HG03095 (cell line): ENCODE data around the gene EVX2.

ENCODE experiments used
- ATAC-seq: cut with Tn5 transposase; IDR thresholded peaks from one replicate; pipeline ENCODE4 v1.9.1; 2021; ENCODE audit warnings: moderate library complexity; ENCODE audit not compliant: unreplicated experiment

The EVX2 gene

DNA sequence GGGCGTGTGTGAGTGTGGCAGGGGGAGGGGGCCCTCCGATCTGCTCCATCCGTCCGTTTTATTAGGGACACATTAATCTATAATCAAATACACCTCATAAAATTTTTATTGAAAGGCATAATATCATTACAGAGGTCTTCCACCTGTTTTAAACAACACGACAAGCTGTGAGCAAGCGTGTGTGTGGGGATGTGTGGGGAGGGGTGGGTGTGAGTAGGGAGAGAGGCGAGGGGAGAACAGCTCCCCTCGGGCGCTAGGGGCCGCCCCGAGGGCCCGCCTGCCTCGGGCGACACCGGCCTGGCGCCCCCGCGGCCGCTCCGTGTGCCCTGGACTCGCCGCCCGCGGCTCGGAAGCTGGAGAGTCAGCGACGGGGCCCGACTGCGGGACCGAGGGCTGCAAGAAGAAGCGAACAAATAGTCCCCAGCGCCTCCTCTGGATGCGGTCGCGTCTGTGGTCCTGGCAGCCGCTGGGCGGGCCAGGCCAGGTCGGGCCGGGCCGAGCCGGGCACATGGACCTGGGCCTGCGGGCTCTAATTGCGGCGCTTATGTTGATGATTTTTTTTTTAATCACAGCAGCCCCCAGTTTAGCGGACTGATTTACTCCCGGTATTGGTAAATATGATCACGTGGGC lies 38.4 kb upstream of the EVX2 start:
- no peak for ATAC-seq

DNA sequence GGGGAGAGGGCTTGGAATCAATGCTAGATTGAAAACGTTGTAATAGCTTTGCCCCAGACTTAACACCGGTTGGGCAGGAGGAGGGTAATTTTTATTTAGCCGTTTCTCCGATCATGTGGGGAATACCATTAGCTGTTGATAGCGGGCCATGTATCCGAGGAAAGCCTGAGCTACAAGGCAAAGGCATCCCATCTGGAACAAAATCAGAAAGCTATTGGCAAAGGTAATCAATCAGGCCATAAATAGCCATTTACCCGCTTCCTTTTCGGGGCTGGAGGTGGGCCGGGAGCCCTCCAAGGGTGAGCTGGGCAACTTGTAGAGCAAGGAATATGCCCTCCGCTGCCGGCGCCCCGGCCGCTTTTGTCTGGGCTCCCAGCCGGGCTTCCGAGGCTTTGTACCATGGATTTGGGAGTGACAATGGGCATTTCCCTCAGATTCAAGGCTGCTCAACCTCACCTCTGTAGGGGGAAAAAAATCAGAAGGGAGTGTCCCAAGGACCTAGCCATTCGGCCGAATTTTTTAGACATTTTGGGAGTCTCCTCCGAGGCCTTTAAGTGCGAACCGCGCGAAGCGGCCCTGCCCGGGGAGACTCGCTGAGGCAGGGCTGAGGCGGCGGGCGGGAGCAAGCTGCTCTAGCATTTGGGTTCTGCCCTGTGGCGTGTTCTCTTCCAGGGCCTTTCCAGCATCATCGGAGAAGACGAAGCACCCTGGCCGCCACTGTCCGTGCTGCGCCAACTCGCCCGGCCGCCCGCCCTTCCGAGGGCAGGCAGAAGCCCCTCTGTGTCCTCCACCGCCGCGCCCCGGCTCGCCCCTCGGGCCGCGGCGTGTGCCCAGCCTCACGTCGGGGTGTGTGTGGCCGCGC lies 37.7 kb upstream of the EVX2 start:
- no peak for ATAC-seq

- no peak for ATAC-seq
Observed at GRCh38 chr2:176120364-176121189, 36.8 kb upstream of the EVX2 start.

- no peak for ATAC-seq
Observed at GRCh38 chr2:176118601-176119339, 35.0 kb upstream of the EVX2 start.

DNA sequence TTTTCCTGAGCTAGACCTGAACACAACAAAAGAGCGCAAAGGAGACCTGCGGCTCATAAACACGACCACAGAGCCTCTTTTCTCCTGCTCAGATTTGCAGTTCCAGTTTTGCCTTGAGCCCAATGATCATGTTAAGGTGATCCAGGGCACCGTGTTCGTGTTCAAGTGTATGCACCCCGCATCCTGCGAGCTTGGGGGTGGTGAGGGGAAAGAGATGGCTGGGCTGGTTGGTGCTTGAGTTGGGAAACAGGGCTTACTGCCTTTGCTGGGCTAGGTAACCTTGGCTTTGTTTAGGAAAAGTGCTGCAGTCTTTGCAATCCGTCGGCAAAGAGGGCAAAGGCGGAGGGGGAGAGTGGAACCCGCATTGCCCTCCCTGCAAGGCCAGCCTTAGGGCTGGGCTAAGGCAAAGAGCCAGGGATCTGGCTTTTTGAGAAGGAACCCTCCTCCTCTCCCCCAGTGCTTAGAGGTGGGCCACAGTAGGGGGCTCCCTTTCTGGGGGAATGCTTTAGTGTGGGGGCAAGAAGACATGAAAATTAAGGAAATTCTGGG lies 34.1 kb upstream of the EVX2 start:
- ATAC-seq = no peak

GRCh38 chr2:176117162-176117822 lies 33.5 kb upstream of the EVX2 start:
- ATAC-seq = no peak

DNA sequence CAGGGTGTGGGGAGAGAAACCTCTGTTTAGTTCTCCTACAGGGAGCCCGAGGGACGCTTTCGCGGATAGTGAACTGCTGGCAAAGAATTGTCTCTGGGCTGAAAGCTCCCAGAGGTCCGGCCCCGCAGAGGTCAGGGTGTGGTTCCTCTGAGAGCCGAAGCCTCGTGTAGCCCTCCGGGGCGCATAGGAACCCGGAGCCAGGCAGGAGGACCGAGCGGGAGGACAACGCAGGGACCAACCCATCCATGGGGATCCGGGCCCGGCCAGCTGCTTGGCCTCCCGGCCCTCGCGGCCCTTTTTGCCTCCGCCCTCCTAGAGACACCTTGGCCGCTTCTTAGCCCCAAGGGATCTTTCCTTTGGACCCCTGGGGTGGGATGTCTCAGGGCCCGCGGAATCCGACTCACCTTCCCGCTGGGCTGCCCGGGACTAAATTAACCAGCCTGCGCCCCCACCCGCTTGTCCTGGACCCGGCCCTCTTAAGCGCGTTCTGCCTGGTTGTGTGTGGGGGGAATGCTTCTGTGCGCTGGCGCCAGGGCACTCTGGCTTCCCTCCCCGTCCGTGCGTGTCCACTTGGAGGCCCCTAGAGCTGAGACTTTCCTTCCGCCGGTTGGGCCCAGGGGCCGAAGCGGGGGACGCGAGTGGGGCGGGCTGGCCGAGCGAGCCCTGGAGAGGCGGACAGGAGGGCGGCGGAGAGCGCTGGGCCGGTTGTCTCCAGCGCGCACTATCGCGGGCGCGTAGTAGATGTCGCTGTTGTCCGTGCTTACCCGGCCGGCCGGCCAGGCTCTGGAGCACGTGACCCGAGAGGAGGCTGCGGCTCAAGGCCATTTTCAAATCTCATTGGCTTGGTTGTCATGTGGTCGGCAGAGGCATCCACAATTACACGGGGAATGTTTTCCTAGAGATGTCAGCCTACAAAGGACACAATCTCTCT lies 32.4 kb upstream of the EVX2 start, which contains the start of gene HOXD10:
HOXD10 (plus strand) TSS at position 896 of the 931 bp plus-strand sequence. CDS start 56 bp downstream, outside the sequence.
- no peak for ATAC-seq

DNA sequence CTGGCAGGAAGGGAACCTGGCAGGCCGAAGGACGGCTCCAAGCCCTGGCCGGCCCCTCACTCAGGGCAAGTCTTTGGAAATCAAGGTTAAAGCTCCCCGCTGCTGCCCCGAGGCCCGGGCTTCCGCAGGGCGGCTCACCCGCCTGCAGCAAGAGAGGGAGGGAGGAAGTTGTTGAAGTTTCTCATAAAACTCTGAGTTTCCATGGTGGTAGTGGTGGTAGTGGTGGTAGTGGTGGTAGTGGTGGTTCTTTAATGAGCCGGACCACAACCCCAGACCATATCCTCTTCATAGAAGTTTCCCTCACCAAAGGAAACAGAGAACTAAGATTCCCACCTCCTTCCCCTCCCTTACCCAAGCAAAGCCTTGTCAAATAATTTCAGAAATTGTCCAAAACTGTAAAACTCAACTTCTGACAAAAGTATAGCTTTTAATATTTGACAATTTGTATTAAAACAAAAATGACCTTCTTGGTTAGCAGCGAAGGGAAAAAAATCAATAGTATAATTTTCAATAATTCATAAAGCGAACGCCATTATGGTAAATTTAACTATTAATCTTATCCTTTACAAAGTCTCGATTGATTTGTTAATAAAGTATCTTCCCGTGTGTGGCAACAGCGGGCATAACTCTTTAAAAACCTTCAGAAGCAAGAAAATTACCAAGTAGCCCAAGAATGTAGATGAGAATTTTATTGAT lies 31.3 kb upstream of the EVX2 start:
- no peak for ATAC-seq

DNA sequence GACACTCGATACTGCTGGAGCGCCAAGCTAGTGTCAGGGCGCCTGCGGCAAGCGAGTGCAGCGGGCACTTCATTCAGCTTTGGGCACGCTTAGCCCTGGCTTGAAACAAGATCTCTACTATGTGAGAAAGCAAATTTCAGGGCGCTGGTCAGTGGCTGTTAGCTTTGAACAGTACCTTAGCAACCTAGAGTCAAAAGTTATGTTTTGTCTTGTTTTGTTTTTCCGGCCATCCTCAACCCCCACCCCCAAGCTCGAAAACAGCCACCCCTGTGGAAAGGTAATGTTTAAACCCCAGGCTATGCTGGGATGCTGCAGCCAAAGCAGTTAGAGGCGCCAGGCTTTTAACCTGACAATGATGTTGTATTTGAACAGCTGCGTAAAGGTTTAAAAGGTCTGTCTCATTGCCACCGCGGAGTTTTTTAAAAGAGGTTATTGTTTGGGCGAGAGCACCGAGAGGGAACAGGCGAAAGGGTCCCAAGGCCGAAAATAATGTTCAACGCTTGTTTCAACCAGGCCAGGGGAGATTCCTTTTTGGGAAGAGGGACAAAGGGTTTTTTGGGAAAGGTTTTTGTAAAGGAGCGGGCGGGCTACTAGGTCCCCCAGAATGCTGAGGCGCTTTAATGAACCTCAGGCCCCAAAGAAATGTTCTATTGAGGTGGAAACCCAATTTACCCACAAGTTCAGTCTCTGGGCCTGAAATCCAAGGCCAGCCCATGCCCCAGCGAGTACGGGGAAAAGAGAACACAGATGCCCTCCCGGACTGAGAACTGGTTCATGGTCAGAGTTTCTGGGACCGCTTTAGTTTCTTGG lies 30.6 kb upstream of the EVX2 start:
- no peak for ATAC-seq

- ATAC-seq = no peak
Observed at GRCh38 chr2:176112375-176113302, 28.9 kb upstream of the EVX2 start.

- ATAC-seq = no peak
Observed at GRCh38 chr2:176111846-176112374, 28.1 kb upstream of the EVX2 start.

- no peak for ATAC-seq
Observed at GRCh38 chr2:176111309-176111663, 27.5 kb upstream of the EVX2 start.

DNA sequence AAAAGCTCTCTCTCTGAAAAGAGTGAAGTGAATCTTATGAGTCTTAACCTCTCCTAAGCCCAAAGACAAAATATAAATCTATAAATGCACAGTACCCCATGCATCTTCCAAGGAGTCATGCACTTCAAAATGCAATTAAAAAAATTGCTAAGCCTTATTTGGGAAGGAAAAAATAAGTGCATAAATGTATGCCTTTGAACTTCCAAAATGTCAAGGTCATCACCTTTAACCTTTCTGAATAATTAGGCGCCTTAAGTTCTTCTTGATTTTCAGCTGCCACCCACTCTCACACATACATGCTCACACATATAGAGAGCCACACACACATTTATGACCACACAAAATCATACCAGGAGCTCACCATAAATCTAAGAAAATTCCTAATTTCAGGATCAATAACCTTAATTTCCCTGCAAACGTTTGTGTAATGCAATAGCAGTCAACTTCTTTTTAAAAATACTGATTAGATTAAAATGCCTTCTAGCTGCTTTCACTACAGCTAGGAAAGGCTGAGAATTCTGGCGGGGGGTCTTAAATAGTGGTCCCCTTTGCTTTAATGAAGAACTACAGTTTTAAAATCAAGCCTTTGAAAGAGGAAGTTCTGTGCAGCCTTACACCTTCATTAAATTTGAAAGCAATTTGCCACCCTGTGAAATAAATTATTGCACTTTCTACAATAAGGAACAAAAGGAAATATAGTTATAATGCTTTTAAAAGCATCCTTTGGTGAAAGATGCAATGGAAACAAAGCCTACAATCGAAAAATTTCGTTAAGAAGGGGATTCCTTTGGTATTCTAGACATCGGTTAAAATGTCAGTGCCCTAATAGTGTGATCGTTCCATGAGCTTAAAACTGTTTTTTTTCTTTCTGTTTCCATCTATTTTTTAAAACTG lies 26.9 kb upstream of the EVX2 start:
- ATAC-seq = no peak

- no peak for ATAC-seq
Observed at GRCh38 chr2:176109946-176110345, 26.2 kb upstream of the EVX2 start.

DNA sequence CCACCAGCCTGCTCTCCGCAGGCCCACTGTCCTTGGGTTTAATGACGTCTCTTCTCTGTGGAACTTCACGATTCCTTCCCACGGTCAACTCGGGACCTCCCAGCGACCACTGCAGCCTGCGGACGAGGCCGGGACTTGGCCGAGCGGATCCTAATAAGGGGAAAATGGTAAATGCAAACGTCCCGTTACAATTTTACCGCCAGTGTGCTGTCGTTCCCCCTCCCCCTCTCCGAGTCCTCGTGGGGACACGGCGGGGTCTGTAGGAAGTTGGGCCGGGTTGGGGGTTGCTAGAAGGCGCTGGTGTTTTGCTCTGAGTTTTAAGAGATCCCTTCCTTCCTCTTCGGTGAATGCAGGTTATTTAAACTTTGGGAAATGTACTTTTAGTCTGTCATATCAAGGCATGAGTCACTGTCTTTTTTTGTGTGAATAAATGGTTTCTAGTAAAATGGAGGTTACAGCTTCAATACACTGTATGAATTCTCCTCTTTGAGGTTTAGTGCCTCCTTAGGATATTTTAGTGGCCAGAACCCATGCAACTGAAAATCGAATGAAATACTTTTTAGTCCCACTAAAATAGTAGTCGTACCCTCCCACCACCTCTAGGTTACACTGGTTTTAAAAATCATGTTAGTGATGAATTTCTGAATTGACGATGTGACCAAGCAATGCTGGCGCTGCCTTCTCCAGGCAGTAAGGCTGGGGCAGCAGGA lies 25.6 kb upstream of the EVX2 start:
- ATAC-seq = no peak
